Measurements from ENCODE around the gene HIGD2A. TPM values are rescaled to one million over a fixed set of nuclear protein-coding genes. Genes with fewer than 3 reads are reported as not detected.

Gene HIGD2A
- polyA plus RNA-seq, 3 donors = 89.7 to 111 (median 94.5) TPM

DNA sequence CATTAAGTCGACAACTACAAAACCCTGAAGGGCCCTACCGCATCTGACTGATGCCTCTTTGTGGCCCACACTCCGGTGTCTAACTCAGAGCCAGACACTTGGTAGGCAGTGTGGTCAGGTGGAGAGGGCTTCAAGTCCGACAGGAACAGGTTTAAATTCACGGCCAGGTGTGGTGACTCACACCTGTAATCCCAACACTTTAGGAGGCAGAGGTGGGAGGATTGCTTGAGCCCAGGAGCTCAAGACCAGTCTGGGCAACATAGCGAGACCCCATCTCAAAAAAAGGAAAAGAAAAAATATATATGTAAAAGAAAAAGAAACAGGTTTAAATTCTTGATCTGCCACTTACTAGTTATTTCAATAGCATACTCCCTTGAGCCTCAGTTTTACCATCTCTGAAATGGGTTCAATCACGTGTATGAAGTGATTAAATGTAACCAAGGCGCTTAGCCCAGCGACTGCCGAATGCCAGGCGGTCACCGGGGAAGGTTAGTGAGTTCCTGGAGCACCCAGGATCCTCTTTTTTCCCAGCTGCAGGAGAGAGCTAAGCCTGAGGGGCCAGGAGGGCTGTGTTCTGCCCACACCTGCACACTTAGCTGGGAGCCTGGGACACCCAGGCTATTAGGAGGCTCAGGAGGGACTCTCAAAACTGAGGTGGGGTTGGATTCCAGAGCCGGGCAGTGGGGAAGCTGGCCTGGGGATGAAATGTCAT, 26.8 kb downstream of the HIGD2A start:
- no peak for DNase-seq (ENCODE audit: low read depth in 3 of 3, low spot score in 2 of 3)

GRCh38 chr5:176415952-176416924, 27.7 kb downstream of the HIGD2A start, which contains the start of gene CLTB:
Gene CLTB, minus strand, starts transcription at chr5:176416539. Its CDS starts 176 bp downstream, at chr5:176416363.
- peak; percentile 67 to 80 (median 74) for DNase-seq (ENCODE audit: low read depth in 3 of 3, low spot score in 2 of 3)

GRCh38 chr5:176416965-176417364, 28.4 kb downstream of the HIGD2A start:
- no peak for DNase-seq (ENCODE audit: low read depth in 3 of 3, low spot score in 2 of 3)

DNA sequence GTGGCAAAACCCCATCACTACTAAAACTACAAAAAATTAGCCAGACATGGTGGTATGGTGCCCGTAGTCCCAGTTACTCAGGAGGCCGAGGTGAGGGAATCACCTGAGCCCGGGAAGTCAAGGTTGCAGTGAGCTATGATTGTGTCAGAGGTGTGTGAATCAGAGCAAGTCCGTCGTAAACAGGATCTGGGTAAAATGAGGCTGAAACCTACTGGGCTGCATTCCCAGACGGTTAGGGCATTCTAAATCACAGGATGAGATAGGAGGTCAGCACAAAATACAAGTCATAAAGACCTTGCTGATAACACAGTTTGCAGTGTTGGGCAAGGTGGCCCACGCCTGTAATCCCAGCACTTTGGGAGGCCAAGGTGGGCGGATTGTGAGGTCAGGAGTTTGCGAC, 29.7 kb downstream of the HIGD2A start:
- DNase-seq (ENCODE audit: low read depth in 3 of 3, low spot score in 2 of 3) = no peak

- no peak for DNase-seq (ENCODE audit: low read depth in 3 of 3, low spot score in 2 of 3)
Measured at GRCh38 chr5:176420086-176420485, 31.5 kb downstream of the HIGD2A start.

DNA sequence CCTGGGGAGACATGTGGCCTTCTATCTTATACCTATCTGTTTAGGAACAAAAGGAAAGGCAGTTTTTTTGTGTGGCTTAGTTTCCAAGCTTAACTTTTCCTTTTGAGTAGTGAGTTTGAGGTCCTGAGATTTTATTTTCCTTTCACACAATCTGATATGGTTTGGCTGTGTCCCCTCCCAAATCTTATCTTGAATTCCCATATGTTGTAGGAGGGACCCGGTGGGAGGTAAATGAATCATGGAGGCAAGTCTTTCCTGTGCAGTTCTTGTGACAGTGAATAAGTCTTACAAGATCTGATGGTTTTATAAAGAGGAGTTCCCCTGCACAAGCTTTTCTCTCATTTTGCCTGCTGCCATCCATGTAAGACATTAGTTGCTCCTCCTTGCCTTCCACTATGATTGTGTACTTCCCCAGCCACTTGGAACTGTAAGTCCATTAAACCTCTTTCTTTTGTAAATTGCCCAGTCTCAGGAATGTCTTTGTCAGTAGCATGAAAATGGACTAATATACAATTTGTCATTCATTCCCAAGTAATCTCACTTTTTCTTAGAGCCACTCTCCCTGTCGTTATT, 32.5 kb downstream of the HIGD2A start:
- no peak for DNase-seq (ENCODE audit: low read depth in 3 of 3, low spot score in 2 of 3)

DNA sequence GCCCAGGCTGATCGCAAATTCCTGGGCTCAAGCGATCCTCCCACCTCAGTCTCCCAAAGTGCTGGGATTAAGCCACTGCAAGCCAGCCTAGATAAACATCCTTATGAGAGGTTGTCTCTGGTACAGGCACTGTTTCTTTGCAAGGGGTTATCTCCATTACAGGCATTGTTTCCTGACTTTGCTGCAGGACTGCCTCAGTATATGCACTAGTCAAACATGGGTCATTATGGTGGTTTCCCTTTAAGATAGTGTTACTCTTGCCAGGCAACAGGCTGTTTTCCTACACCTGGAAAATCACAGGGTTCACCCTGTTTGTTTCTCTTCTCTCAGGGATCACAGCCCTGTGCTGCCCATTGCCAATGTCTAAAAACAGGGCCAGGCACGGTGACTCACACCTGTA, 35.6 kb downstream of the HIGD2A start:
- DNase-seq (ENCODE audit: low read depth in 3 of 3, low spot score in 2 of 3) = no peak

DNA sequence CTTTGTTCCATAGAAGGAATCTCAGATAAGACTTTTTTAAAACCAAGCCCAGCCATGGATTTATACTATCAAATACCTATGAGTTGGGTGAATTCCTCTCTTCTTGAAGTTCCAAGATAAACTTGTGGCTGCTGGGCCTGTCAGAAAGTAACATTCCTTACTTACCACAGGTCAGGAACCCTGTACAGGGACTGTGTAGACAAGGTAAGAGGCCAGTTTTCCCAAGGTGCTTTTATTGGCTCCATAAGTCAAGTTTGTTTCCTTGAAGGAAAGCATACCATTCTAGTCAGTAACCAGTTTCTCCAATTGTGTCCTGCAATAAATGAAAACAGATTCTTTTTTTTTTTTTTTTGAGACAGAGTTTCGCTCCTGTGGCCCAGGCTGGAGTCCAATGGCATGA, 36.6 kb downstream of the HIGD2A start:
- DNase-seq (ENCODE audit: low read depth in 3 of 3, low spot score in 2 of 3) = no peak

- no peak for DNase-seq (ENCODE audit: low read depth in 3 of 3, low spot score in 2 of 3)
Measured at GRCh38 chr5:176425791-176426190, 37.2 kb downstream of the HIGD2A start.

DNA sequence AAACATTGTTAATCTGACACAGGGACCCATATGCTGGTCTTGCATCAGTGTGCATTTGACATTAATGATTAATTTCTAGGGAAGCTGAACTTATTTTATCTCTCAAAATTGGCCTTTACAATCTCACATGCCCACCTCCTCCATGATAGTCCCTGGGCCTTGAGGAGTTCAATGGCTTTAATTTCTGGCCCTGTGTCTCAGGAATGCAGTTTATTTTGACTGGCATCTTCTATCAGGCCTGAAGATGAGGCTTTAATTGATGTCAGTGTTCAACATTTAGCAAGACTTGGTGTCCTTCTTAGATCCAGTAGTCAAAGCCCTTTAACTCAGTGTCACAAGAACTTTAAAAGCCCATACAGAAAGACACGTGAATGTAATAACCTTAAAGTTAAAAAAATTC, 38.3 kb downstream of the HIGD2A start:
- DNase-seq (ENCODE audit: low read depth in 3 of 3, low spot score in 2 of 3) = no peak

DNA sequence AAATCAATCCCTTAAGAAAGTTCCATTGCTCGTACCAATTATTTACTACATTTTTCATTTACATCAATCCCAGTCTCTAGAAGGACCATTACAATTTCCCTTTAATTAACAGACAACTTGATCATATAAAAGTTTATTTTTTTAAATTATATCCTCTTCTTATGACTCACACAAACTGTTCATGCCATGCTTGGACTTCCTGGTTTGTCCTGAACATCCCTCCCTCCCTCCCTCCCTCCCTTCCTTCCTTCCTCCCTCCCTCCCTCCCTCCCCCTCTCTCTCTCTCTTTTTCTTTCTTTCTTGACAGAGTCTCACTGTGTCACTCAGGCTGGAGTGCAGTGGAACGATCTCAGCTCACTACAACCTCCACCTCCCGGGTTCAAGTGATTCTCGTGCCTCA, 39.4 kb downstream of the HIGD2A start:
- no peak for DNase-seq (ENCODE audit: low read depth in 3 of 3, low spot score in 2 of 3)

DNA sequence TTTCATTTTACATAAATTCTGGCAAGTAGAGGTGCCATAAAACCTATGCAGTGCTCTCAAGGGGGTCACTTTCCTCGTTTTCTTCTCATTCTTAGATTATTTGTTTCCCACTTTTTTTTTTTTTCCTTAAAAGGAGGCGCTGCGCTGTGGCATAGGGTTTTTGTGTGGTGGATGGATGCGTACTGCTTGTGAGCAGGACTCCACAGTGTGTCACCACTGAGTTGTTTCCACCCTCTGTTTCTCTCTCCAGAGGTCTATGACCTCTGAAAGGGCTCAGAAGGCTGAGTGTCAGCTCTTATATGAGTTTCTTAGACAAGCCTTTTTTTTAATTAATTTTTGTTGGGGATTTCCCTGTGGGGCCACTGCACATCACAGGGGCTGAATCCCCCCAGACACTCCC, 41.4 kb downstream of the HIGD2A start:
- no peak for DNase-seq (ENCODE audit: low read depth in 3 of 3, low spot score in 2 of 3)

GRCh38 chr5:176432707-176433106, 44.2 kb downstream of the HIGD2A start:
- DNase-seq (ENCODE audit: low read depth in 3 of 3, low spot score in 2 of 3) = no peak

DNA sequence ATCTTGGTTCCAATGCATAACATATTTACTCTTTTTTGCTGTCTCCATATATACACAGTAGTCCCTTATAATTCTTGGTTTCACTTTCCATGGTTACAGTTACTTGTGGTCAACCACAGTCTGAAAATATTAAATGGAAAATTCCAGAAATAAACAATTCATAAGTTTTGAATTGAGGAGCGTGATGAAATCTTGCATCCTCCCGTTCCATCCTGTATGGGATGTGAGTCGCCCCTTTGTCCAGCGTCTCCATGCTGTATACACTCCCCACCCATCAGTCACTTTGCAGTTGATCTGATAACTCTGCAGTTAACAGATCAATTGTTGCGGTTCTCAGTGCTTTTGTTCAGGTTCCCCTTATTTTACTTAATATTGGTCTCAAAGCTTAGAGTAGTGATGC, 48.1 kb downstream of the HIGD2A start:
- no peak for DNase-seq (ENCODE audit: low read depth in 3 of 3, low spot score in 2 of 3)

- DNase-seq (ENCODE audit: low read depth in 3 of 3, low spot score in 2 of 3) = no peak
Measured at GRCh38 chr5:176438959-176439757, 50.6 kb downstream of the HIGD2A start.

Other genes with a start within 250 kb of the HIGD2A start
- gene SIMC1, start 150.3 kb upstream of the HIGD2A start, polyA plus RNA-seq (ENCODE audit: insufficient read length in 3 of 3) = 10 to 100 TPM; 18.1 to 19.5 (median 19.4) TPM
- gene KIAA1191, start 27.0 kb upstream of the HIGD2A start, polyA plus RNA-seq (ENCODE audit: insufficient read length in 3 of 3) = 100 to 1,000 TPM; 134 to 160 (median 147) TPM
- gene ARL10, start 23.3 kb upstream of the HIGD2A start, polyA plus RNA-seq (ENCODE audit: insufficient read length in 3 of 3) = 10 to 100 TPM in 2 of 3 donors, 1 to 10 TPM in 1; 10.0 to 11.1 (median 10.6) TPM
- 10 to 100 TPM; 25.4 to 27.9 (median 27.2) TPM for gene NOP16, start 153 bp upstream of the HIGD2A start, polyA plus RNA-seq (ENCODE audit: insufficient read length in 3 of 3)
- 10 to 100 TPM; 45.8 to 59.0 (median 52.4) TPM for gene CLTB, start 27.8 kb downstream of the HIGD2A start, polyA plus RNA-seq (ENCODE audit: insufficient read length in 3 of 3)
- 10 to 100 TPM; 45.5 to 48.8 (median 47.5) TPM for gene FAF2, start 59.6 kb downstream of the HIGD2A start, polyA plus RNA-seq (ENCODE audit: insufficient read length in 3 of 3)
- gene RNF44, start 148.7 kb downstream of the HIGD2A start, polyA plus RNA-seq (ENCODE audit: insufficient read length in 3 of 3) = 10 to 100 TPM; 28.6 to 34.4 (median 32.1) TPM
- gene CDHR2, start 160.6 kb downstream of the HIGD2A start, polyA plus RNA-seq (ENCODE audit: insufficient read length in 3 of 3) = 10 to 100 TPM; 18.9 to 23.1 (median 20.2) TPM
- gene GPRIN1, start 221.4 kb downstream of the HIGD2A start, polyA plus RNA-seq (ENCODE audit: insufficient read length in 3 of 3) = 1 to 10 TPM; 1.7 to 1.8 (median 1.7) TPM
- not detected for gene SNCB, start 241.8 kb downstream of the HIGD2A start, polyA plus RNA-seq (ENCODE audit: insufficient read length in 3 of 3)
- gene EIF4E1B, start 241.9 kb downstream of the HIGD2A start, polyA plus RNA-seq (ENCODE audit: insufficient read length in 3 of 3) = not detected